K562 treated with DMSO at 1 percent for 48 hours (cell line): Measurements from ENCODE around the gene GNRHR. TPM values are rescaled to one million over a fixed set of nuclear protein-coding genes. Genes with fewer than 3 reads are reported as not detected.

Source experiments
- total RNA-seq: library from RNA; unstranded; fragments of 300-600 nt; gene quantifications from 2 replicates; pipeline ENCODE4 v1.2.3, GENCODE V29; 2022; ENCODE audit warnings: low replicate concordance; ENCODE audit errors: extremely low read depth

Gene GNRHR
- not detected in 2 replicates for total RNA-seq

GRCh38 chr4:67754288-67754687 lies at the start of gene GNRHR:
Gene GNRHR, minus strand, starts transcription at chr4:67754388. Its CDS starts 53 bp downstream, at chr4:67754335.

GRCh38 chr4:67700738-67701516 lies 53.3 kb downstream of the GNRHR start, which contains the start of gene UBA6:
Gene UBA6, minus strand, starts transcription at chr4:67701155. Its CDS starts 36 bp downstream, at chr4:67701119.

Other genes starting within 250 kb of the GNRHR start
- not detected in 2 replicates for gene CENPC, start 208.9 kb downstream of the GNRHR start, total RNA-seq
- not detected in 2 replicates for gene STAP1, start 195.7 kb downstream of the GNRHR start, total RNA-seq
- gene UBA6, start 53.2 kb downstream of the GNRHR start, total RNA-seq = not detected in 2 replicates
- gene TMPRSS11D, start 129.6 kb upstream of the GNRHR start, total RNA-seq = not detected in 2 replicates
- gene TMPRSS11A, start 209.1 kb upstream of the GNRHR start, total RNA-seq = not detected in 2 replicates